ENCODE results near the gene MYO1B. TPM values are rescaled to one million over a fixed set of nuclear protein-coding genes. Genes with fewer than 3 reads are reported as not detected.

MYO1B gene
- total RNA-seq, 2 donors from 2014 or later: 29.8 to 30.0 TPM

DNA sequence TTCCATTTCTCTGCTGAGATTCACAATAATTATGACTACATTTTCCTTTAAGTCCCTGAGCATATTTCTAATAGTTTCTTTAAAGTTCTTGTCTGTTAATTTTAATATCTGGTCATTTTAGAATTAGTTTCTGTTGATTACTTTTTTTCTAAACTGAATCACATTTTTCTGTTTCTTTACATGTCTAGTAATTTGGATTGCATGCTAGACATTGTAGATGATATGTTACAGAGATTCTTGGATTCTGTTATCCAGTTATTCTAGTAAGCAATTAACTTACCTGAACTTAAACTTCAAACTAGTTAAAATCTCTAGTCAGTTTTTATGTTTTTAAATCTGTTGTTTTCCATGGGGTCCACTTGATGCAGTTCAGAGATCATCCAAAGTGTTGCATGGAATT lies 214.0 kb downstream of the MYO1B start:
- intact Hi-C loops (cut with DNase I): no loop called here
- no peak for DNase-seq (ENCODE audit: low spot score)

DNA sequence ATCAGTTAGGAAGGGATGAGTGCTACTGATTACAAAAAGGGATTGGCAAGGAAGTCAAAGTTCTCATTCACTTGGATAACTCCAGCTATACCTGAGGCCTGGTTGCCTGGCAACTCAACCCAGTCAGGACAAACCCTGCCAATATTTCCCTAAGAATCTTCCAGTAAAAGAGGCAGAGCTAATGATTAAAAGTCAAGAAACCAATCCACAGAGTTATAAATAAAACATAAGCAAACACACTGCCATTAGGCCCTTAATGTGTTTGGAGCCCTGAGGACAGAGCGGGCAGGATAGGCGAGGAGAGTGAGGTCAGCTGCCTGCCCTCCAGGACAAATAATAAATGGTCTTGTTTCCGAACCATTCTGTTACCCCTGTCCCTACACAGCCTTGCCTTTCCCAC lies 217.2 kb downstream of the MYO1B start:
- DNase-seq (ENCODE audit: low spot score): no peak
- intact Hi-C loops (cut with DNase I): no loop called here

DNA sequence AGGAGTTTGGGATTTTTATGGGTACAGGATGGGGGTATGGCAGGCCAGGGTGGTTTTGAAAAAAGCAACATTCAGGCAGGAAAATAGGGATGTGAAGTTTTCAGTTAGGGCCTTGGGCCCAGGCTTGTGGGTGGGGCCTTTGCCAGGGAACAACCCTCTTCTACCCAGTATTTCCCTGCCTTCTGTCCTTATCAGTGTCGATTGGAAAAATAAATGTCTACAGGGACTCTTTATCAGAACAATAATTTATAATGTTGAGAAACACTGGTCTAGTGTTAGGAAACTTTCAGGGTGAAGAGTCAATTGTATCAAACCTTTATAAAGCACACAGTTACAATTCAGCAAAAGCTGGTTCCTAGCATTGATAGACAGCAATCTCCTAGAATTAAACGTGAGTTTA lies 218.6 kb downstream of the MYO1B start:
- DNase-seq (ENCODE audit: low spot score): no peak
- intact Hi-C loops (cut with DNase I): no loop called here

DNA sequence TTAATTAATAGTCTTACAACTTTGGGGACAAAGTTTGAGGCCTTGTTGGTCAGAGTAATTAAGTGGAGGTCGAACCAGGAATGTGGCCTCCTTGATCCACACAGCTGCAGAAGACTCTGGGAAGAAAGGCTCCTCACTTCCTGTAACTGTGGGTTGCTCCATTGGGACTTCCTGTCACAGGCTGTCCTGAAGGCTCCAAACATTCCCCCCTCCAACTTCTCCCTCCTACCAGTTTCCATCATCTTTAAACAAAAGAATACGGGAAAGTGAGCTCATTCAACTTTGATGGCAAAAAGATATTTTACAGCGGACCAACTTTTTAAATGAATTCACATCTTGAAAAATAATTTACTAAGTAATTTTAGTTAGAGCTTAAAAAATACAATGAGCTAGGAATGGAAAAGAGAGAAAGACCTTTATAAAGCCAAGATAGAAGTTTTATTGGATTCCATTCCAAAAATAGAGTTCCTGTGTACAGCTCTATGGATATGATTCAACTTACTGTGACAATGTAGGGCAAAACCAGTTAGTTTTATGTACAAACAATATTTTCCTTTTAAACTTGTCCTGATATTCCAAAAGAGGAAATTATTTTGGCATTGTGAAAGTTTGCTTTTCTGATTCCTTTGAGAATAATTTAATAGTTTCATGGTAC lies 220.7 kb downstream of the MYO1B start:
- intact Hi-C loops (cut with DNase I): no loop called here
- no peak for DNase-seq (ENCODE audit: low spot score)

DNA sequence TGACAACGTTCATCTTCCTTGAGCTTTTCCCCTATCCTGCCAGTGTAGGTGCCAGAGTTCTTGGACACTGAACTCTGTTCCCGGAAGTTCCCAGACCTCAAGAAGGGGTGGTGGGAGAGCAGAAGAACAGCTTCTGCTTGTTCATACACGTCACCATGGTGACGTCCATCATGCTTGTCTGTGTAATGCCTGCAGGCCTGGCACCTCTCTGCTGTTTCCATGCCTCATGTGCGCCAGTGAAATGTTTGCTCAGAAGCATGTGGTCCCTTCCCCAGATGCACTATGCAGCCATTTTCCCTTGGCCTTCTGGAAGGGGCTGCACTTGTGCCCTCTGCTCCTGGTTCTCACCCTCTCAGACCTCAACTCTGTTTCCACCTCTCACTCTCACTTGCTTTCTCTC lies 221.9 kb downstream of the MYO1B start:
- no peak for DNase-seq (ENCODE audit: low spot score)
- intact Hi-C loops (cut with DNase I): no loop called here

DNA sequence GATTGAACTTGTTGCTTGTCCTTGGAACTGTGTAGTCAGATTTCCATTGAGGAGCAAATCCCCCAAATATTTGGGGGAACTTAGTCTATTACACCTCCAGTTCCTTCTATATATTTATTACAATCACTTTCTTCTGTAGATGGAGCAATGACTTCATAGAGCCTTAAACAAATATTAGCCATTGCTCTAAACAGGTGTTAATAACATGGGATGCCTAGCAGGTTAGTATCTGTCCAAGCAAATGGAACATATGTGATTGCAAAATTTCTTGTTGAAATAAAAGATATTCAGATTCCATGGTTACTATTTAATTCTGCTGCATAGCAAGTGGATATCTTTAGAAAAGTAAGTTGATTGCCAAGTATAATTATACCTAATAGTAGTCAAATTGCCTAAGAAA lies 225.1 kb downstream of the MYO1B start:
- no peak for DNase-seq (ENCODE audit: low spot score)
- intact Hi-C loops (cut with DNase I): no loop called here

DNA sequence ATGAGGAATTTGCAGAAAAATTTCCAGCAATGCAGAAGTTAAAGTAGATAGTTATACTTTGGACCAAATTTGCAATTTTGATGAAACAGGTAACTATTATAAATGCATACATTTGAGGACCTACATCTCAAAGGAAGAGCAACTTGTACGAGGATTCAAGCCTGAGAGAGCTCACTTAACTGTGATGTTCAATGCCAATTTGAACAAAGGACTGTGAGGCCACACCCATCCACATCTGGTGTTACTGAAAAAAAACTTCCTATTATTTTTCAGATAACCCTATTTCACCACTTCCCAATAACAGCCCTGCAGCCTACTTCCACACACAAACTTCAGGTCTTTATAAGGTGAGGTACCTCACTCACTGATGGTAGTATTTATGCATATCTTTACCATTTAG lies 229.3 kb downstream of the MYO1B start:
- intact Hi-C loops (cut with DNase I): no loop called here
- no peak for DNase-seq (ENCODE audit: low spot score)

Other genes starting within 250 kb of the MYO1B start
- gene STAT1, start 231.2 kb upstream of the MYO1B start, total RNA-seq: 10 to 100 TPM; 57.9 to 88.4 TPM
- gene STAT4, start 94.4 kb upstream of the MYO1B start, total RNA-seq: 1 to 10 TPM; 2.2 to 2.5 TPM